SK-N-SH treated with all-trans-retinoic acid at 6 μM for 48 hours (cell line): ENCODE measurements around the gene SMYD4.

Experiments
- ATAC-seq: fragments of 200-7000 bp; cut with Tn5 transposase; 3 replicates; pipeline ENCODE4 v1.9.1; 2020; ENCODE audit warnings: mild to moderate bottlenecking, moderate library complexity
- ARNTL ChIP-seq: fragments of 450-650 bp; formaldehyde crosslinking; IDR thresholded peaks from 2 replicates; pipeline ENCODE4 v1.5.0; 2020; ENCODE audit warnings: low read depth, mild to moderate bottlenecking, moderate library complexity, borderline replicate concordance
- CREB5 ChIP-seq: fragments of 250-450 bp; sonication (Bioruptor Pico); IDR thresholded peaks from 2 replicates; pipeline ENCODE4 v1.5.1; 2020; ENCODE audit warnings: low read depth, mild to moderate bottlenecking, moderate library complexity
- GLIS3 ChIP-seq: fragments of 250-450 bp; sonication (Bioruptor Pico); IDR thresholded peaks from 2 replicates; pipeline ENCODE4 v1.5.0; 2020; ENCODE audit warnings: mild to moderate bottlenecking, moderate library complexity
- ISL1 ChIP-seq: fragments of 250-450 bp; sonication (Bioruptor Pico); IDR thresholded peaks from 2 replicates; pipeline ENCODE4 v2.1.2; 2022; ENCODE audit warnings: mild to moderate bottlenecking, moderate library complexity
- OSR1 ChIP-seq: fragments of 250-450 bp; sonication (Bioruptor Pico); IDR thresholded peaks from 2 replicates; pipeline ENCODE4 v1.8.0; 2022; ENCODE audit warnings: moderate library complexity, mild to moderate bottlenecking, inconsistent platforms
- PPARA ChIP-seq: fragments of 250-450 bp; sonication (Bioruptor Pico); IDR thresholded peaks from 2 replicates; pipeline ENCODE4 v1.5.0; 2020; ENCODE audit warnings: mild to moderate bottlenecking, borderline replicate concordance
- RARB ChIP-seq: fragments of 250-450 bp; sonication (Bioruptor Pico); IDR thresholded peaks from 2 replicates; pipeline ENCODE4 v1.8.0; 2021; ENCODE audit warnings: mild to moderate bottlenecking, moderate library complexity
- SNAI2 ChIP-seq: fragments of 250-450 bp; sonication (Bioruptor Pico); IDR thresholded peaks from 2 replicates; pipeline ENCODE4 v1.5.0; 2020; ENCODE audit warnings: mild to moderate bottlenecking, moderate library complexity
- TCF4 ChIP-seq: fragments of 250-450 bp; sonication (Bioruptor Pico); IDR thresholded peaks from 2 replicates; pipeline ENCODE4 v1.8.0; 2021; ENCODE audit warnings: mild to moderate bottlenecking, moderate library complexity, borderline replicate concordance
- TOX ChIP-seq: fragments of 250-450 bp; sonication (Bioruptor Pico); IDR thresholded peaks from 2 replicates; pipeline ENCODE4 v1.8.0; 2021; ENCODE audit warnings: mild to moderate bottlenecking, moderate library complexity, borderline replicate concordance
- TSHZ2 ChIP-seq: fragments of 250-450 bp; sonication (Bioruptor Pico); IDR thresholded peaks from 2 replicates; pipeline ENCODE4 v1.5.0; 2020; ENCODE audit warnings: mild to moderate bottlenecking, moderate library complexity
- ZC3H10 ChIP-seq: fragments of 250-450 bp; sonication (Bioruptor Pico); IDR thresholded peaks from 2 replicates; pipeline ENCODE4 v1.5.1; 2021; ENCODE audit warnings: mild to moderate bottlenecking, moderate library complexity
- ZFP3 ChIP-seq: fragments of 250-450 bp; sonication (Bioruptor Pico); IDR thresholded peaks from 2 replicates; pipeline ENCODE4 v1.5.0; 2020; ENCODE audit warnings: mild to moderate bottlenecking, moderate library complexity
- ZFP30 ChIP-seq: fragments of 450-650 bp; formaldehyde crosslinking; IDR thresholded peaks from 2 replicates; pipeline ENCODE4 v1.5.0; 2022; ENCODE audit warnings: mild to moderate bottlenecking, moderate library complexity
- ZNF565 ChIP-seq: fragments of 450-650 bp; formaldehyde crosslinking; conservative IDR thresholded peaks from 2 replicates; pipeline ENCODE4 v1.5.0; 2020; ENCODE audit warnings: low read depth, mild to moderate bottlenecking, moderate library complexity
- ZNF70 ChIP-seq: fragments of 450-650 bp; formaldehyde crosslinking; IDR thresholded peaks from 2 replicates; pipeline ENCODE4 v1.5.0; 2020; ENCODE audit warnings: mild to moderate bottlenecking, moderate library complexity
- ZNF8 ChIP-seq: fragments of 450-650 bp; formaldehyde crosslinking; IDR thresholded peaks from 2 replicates; pipeline ENCODE4 v1.5.0; 2020; ENCODE audit warnings: mild to moderate bottlenecking, moderate library complexity
- TF ChIP-seq, protein P1 (sequence below): fragments of 250-450 bp; sonication (Bioruptor Pico); IDR thresholded peaks from 2 replicates; pipeline ENCODE4 v1.8.0; 2020; ENCODE audit warnings: mild to moderate bottlenecking, moderate library complexity, borderline replicate concordance
- TF ChIP-seq, protein P2 (sequence below): fragments of 250-450 bp; sonication (Bioruptor Pico); IDR thresholded peaks from 2 replicates; pipeline ENCODE4 v1.5.1; 2021; ENCODE audit warnings: mild to moderate bottlenecking, moderate library complexity
- TF ChIP-seq, protein P3 (sequence below): fragments of 250-450 bp; sonication (Bioruptor Pico); IDR thresholded peaks from 2 replicates; pipeline ENCODE4 v1.8.0; 2021; ENCODE audit warnings: low read depth, mild to moderate bottlenecking, moderate library complexity, borderline replicate concordance

SMYD4 gene

GRCh38 chr17:1736348-1737281 is 93.1 kb downstream of the SMYD4 start:
- ATAC-seq: peak; percentile 20; the same call in 2 of the 3 replicates
- no peak for TF ChIP-seq TOX (CRISPR knock-in tag)
- no peak for TF ChIP-seq ISL1 (CRISPR knock-in tag)
- TF ChIP-seq TCF4 (CRISPR knock-in tag): no peak
- TF ChIP-seq, all 23 proteins: peak for 0

DNA sequence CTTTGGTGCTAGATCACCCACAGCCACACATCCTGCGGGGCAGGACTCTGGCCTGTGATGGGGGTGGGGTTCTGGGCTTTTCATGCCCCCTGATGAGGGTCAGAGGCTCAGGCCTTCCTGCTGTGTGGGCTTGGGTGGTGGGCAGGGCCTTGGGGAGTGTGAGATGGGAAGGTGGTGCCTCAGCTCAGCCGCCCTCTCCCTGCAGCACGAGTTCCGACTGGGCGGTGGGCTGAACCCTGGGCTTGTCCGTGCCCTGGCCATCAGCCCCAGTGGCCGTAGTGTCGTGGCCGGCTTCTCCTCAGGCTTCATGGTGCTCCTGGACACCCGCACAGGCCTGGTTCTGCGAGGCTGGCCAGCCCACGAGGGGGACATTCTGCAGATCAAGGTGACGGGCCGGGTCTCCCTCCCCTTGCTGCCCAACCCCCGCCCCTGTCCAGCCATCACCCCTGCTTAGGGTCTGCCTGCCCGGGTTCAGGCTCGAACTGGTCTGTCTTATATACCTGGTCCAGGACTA is 93.8 kb downstream of the SMYD4 start:
- no peak for ATAC-seq
- no peak for TF ChIP-seq ARNTL
- TF ChIP-seq CREB5: no peak
- TF ChIP-seq, protein P1, sequence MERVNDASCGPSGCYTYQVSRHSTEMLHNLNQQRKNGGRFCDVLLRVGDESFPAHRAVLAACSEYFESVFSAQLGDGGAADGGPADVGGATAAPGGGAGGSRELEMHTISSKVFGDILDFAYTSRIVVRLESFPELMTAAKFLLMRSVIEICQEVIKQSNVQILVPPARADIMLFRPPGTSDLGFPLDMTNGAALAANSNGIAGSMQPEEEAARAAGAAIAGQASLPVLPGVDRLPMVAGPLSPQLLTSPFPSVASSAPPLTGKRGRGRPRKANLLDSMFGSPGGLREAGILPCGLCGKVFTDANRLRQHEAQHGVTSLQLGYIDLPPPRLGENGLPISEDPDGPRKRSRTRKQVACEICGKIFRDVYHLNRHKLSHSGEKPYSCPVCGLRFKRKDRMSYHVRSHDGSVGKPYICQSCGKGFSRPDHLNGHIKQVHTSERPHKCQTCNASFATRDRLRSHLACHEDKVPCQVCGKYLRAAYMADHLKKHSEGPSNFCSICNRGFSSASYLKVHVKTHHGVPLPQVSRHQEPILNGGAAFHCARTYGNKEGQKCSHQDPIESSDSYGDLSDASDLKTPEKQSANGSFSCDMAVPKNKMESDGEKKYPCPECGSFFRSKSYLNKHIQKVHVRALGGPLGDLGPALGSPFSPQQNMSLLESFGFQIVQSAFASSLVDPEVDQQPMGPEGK: no peak
- TF ChIP-seq ZFP3: no peak
- no peak for TF ChIP-seq ZNF565 (CRISPR knock-in tag)
- TF ChIP-seq ISL1 (CRISPR knock-in tag): no peak
- TF ChIP-seq, protein P2, sequence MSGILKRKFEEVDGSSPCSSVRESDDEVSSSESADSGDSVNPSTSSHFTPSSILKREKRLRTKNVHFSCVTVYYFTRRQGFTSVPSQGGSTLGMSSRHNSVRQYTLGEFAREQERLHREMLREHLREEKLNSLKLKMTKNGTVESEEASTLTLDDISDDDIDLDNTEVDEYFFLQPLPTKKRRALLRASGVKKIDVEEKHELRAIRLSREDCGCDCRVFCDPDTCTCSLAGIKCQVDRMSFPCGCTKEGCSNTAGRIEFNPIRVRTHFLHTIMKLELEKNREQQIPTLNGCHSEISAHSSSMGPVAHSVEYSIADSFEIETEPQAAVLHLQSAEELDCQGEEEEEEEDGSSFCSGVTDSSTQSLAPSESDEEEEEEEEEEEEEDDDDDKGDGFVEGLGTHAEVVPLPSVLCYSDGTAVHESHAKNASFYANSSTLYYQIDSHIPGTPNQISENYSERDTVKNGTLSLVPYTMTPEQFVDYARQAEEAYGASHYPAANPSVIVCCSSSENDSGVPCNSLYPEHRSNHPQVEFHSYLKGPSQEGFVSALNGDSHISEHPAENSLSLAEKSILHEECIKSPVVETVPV (CRISPR knock-in tag): no peak
- no peak for TF ChIP-seq RARB
- no peak for TF ChIP-seq TCF4 (CRISPR knock-in tag)

DNA sequence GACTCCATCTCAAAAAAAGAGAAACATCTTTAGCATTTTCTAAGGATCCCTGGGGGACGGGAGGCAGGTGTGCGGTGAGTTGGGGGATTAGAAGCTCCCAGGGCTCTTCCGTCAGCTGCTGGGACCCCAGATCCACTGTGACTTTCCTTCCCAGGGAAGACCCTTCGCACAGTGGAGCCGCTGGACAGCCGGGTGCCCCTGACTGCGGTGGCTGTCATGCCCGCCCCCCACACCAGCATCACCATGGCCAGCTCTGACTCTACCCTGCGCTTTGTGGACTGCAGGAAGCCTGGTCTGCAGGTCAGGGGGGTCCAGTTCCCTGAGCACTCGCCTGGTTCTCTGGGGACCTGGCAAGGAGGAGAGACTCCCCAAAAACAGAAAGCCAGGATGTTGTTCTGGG is 94.3 kb downstream of the SMYD4 start:
- no peak for TF ChIP-seq ZNF70
- no peak for TF ChIP-seq ZC3H10 (CRISPR knock-in tag)
- no peak for TF ChIP-seq GLIS3 (CRISPR knock-in tag)
- no peak for TF ChIP-seq ZFP30 (CRISPR knock-in tag)
- TF ChIP-seq ZFP3: no peak
- no peak for TF ChIP-seq ISL1 (CRISPR knock-in tag)
- no peak for TF ChIP-seq PPARA
- TF ChIP-seq SNAI2 (CRISPR knock-in tag): no peak
- TF ChIP-seq TCF4 (CRISPR knock-in tag): no peak
- no peak for TF ChIP-seq ZNF8
- no peak for TF ChIP-seq OSR1 (CRISPR knock-in tag)
- no peak for TF ChIP-seq TSHZ2 (CRISPR knock-in tag)
- TF ChIP-seq, protein P3, sequence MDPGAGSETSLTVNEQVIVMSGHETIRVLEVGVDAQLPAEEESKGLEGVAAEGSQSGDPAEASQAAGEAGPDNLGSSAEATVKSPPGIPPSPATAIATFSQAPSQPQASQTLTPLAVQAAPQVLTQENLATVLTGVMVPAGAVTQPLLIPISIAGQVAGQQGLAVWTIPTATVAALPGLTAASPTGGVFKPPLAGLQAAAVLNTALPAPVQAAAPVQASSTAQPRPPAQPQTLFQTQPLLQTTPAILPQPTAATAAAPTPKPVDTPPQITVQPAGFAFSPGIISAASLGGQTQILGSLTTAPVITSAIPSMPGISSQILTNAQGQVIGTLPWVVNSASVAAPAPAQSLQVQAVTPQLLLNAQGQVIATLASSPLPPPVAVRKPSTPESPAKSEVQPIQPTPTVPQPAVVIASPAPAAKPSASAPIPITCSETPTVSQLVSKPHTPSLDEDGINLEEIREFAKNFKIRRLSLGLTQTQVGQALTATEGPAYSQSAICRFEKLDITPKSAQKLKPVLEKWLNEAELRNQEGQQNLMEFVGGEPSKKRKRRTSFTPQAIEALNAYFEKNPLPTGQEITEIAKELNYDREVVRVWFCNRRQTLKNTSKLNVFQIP (CRISPR knock-in tag): no peak
- no peak for TF ChIP-seq ZNF565 (CRISPR knock-in tag)
- TF ChIP-seq ARNTL: no peak
- TF ChIP-seq, all 23 proteins: peak for 0
- no peak for ATAC-seq
